HG03039 (cell line): ENCODE measurements around the gene STRA6.

Experiments
- ATAC-seq: cut with Tn5 transposase; IDR thresholded peaks from one replicate; pipeline ENCODE4 v1.9.1; 2021; ENCODE audit warnings: mild to moderate bottlenecking, moderate library complexity; ENCODE audit not compliant: unreplicated experiment

The STRA6 gene

DNA sequence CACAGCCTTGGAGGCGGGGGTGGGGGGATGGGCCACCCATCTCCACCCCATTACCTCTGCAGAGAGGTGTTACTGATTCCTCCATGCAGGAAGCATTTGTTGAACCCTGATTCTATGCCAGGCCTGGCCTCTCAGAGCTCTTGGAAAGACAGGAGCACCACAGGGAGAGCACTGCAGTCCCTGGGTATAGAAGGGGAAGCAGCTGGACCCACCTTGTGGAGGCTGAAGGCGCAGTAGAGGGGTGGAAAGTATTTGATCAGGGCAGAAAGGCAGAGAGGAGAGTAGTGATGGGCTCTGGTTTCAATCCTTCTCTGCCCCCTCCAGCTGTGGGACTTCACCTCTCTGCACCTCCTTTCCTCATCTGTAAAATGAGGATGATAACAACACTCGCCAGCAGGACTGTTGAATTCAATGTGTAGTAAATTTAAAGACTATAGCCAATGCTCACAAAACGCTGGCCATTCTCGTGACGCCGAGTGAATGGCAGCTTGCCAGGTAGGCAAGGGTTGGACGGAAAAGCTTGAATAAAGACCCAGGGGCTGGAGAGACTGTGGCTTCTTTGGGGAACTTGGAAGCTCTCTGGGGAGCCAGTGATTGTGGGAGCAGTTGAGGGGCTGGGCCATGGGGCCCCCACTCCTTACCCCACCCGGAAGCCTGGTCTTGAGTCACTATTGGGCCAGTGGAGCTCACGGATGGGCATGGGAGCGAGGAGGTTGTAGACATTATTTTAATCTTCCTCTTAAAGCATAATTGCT is 25.6 kb upstream of the STRA6 start:
- no peak for ATAC-seq

DNA sequence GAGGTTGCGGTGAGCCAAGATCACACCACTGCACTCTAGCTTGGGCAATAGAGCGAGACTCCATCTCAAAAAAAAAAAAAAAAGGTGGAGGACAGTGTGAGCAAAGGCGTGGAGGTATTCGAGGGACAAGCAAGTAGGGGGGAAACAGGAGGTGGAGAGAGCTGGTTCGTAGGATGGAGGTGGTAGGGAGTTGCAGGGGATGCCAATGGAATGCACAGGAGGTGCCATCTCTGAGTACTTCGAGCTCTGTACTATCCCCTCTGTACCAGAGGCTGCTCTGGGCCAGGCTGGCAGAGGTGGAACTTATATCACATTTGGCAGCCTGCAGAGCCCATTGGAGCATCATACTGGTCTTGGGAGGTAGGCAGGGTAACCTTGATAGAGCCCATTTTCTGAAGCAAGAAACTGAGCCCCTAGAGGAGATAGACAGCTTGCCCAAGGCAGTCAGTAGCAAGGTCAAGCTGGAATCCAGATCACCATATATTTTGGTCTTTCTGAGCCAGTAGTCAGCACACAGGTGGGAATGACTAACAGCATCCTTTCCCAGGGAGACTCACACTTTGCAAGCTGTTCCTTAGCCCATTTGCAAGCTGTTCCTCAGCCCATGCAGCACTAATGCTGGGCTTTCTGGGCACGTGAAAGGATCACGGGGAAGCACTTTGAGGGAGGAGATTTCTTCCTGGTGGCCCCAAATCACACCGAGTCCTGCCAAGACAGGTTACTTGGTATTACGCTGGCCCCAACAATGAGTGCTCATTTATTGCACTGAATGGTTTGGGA is 24.4 kb upstream of the STRA6 start:
- ATAC-seq, result no peak

DNA sequence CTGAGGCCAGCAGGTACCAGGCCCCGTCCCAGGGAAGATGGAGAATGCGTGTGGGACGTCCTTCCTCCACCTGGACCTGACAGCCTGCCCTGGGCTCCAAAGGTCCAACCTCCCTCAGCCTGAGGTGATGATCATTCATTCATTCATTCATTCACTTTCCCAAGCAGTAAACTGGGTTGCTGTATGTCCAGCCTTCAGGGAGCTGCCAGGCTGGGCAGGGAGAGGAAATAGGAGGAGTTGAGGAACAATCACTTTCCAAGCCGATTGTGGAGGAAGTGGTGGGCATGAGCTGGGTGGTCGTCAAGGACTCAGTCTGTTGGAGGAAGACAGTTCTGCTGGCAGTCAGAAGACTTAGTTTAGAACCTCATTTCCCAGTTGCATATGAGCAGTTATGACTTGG is 23.3 kb upstream of the STRA6 start:
- ATAC-seq, result no peak

DNA sequence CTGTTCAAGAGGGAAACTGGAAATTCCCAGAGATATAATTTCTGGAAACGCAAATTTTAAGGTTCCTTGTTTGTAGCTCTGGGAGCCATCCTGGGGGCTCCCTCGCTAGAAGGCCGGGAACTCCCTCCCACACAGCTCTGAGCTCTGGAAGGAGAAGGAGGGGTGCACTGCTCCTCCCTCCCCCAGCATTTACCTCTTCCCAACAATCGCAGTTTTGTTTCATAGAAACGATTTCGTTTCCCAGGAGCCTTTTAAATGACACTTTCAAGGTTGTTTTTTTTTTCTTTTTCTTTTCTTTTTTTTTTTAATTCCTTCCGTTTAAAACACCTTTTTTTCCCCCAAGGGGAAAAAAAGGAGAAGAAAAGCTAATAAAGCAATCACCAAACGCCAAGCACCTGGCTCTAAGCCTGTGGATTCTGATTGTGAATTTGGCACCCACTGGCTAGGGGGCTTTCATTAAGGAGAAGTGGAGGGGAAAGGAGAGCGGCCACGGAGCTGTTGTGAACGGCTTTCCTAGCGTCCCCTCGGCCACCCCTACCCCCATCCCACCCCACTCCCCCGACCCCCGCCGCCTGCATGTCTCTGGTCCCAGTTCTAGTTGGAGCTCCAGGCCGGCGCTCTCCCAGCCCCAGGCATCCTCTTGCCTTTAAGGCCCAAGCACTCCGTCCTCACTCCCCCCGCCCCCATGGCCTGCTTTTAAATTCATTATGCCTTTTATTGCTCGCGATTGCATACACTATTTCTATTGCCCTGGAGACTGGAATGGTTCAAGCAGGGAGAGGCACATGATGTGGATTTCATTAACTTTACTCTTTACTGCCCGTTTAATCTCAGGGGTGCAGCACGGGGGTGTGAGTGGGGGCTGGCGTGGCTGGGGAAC is 19.9 kb upstream of the STRA6 start:
- ATAC-seq, result no peak

DNA sequence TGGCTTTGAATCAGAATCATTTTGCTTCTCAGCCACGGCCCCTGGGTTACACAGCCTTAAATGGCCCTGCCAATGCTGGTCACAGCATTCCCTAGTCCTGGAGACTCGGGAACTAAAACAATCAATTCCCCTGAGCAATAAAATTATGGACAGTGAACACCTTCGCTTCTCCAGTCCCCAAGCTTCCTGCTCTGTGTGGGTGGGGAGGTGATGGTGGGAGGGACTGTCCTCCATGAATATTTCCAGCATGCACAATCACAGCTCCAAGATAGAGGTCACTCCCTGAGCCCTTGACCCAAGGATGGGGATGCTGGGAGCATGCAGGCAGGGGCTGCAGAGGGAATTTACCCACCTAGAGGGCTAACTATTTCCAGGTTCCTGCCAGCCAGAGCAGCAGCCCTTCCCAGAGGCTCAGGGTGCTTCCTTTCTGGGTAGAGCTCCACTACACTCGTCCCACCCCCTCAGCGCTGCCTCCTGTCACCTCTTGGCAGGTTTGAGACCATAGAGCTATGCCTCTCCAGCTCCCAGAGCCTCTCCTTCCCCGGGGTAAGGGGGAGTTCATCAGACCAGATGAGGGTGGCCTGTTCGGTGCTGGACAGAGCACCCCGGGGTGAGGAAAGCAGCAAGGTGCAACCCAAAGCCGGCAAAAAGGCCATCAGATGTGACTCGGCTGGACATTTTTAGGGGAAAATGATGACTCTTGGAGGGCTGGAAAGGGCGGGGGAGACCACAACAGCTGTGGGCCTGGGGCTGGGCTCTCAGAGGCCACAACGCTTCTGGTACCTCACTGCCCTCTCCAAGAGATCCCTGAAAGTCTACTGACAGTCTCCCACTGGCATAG is 19.0 kb upstream of the STRA6 start:
- ATAC-seq, result no peak

DNA sequence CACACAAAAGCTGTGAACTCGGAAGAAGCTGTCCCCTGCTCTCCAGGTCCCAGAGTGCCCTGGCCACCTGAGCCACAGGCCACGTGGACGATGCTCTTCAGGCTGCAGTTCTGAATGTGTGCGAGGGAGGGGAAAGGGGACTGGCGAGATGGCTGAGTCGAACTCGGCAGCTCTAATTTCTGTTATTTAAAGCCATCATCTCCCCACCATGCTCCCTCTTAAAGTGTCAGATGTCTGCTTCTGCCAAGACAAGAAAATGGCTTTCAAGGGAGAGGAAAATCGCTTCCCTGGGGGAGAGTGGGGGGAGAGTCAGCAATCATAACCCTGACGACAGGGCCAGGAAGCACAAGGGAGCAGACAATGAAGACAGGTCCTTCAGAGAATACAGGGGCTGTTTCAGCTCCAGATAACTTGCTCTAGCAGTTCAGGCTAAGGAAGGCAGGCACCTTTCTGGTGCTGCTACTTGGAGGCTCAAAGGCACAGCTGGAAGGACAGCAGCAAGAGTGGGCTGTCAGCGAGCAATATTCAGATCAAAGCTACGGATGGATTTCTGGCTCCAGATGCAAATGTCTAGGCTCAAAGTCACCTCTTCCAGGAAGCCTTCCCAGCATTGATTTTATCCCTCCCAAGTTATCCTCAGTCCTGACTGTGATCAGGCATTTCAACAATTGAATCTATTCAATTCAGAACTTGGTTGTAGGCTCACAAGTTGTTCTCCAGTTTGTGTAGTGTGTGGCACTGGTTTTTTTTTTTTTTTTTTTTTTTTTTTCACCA is 18.1 kb upstream of the STRA6 start:
- no peak for ATAC-seq

DNA sequence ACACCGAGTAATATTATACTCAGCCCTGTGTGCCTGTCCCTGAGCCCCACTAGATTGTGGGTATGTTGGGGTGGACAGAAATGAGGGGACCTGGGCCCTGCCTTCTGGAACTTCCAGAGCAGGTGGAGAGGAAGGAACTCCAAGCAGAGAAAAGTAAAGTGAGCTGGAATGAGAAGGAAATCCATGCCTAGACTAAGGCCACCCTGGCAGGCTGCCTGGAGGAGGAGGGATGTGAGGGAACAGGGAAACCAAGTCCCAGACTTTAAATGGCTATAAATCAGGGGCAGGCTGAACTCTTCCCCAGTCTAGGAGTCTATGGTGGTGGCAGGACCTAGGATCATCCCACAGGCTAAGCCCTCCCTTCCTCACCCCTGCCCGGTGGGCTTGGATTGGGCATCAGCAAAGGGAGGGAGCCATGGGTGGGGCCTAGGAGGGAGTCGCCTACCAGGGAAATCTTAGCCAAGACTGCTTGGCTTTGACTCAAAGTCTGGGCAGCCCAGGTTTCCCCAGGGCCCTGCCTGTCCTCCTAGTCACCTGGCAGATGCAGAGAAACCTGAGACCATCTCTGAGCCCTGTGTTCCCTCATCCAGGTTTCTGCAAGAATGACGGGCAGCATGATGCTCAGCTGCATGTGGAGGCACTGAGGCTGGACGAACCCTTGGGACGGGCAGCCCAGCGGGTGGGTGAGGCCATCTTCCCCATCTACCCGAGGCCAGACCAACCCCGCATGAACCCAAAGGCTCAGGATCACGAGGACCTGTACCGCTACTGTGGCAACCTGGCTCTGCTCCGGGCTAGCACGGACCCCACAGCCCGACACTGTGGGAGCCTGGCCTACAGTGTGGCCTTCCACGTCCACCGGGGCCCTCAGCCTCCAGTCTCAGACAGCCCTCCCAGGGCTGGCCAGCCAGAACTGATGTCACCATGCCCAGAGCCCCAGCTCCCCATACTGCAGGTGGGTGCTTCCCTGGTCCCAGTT is 15.6 kb upstream of the STRA6 start:
- no peak for ATAC-seq

DNA sequence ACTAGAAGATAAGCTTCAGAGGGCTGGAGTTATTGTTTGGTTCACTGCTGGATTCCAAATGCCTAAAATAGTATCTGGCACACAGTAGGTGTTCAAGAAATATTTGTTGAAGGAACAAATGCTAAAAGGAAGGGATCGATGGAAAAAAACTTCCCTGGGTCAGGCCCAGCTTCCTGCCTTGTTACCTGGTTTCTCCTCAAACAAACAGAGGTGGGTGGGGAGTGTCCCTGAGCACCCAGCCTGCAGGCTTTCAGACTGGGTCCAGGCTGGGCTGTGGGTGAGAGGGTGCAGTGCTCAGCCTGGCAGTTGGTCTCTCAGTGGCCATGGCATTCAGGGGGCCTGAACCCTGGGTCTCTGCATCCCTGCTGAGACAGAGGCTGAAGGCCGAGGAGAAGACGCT is 14.4 kb upstream of the STRA6 start:
- ATAC-seq, result no peak

DNA sequence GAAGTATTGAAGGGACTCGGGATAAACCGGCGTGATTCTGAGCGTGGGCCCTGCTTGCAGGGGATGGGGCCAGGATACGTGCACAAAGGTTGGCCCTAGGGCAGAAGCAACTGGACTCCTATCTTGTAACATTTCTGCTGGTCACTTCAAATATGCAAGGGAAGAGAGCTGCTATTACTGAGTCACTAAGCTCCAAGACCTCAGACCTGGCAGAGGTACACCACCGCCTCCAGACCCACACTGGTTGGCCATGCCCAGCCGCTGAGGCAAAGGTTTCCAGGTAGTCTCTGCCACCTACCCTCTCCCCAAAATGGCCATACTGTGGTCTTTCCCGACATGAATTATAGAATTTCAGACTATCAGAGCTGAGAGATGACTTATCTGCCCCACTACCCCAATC is 13.4 kb upstream of the STRA6 start:
- ATAC-seq, result no peak

DNA sequence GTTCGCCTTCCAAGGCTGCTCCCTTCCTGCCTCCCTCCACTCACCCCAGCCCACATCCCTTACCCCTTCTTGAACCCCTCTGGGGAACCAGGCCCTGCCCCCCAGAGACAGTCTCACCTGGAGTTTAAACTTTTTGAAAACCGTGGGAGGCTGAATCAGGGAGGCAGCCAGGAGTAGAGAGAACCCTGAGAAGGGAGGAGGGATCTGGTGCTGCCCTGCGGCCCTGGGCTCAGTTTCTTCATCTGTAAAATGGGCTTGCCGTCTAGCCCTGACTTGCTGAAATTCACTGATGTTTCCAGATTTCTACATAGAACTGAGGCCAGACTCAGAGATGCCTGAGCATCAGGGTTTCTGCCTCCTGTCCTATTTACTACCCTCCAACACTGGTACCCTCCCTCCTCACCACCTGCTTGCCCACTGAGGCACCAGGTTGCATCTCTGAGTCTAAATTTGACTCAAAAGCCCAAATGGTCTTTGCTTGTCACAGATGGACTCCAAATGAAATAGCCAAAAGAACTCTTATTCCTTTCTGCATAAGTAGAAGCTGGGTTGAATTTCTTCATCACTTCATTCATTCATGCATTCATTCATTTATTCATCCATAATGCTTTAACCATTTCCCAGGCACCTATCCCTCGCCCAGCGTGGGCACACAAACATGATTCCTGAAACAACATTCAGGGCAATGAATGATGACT is 11.9 kb upstream of the STRA6 start:
- no peak for ATAC-seq

DNA sequence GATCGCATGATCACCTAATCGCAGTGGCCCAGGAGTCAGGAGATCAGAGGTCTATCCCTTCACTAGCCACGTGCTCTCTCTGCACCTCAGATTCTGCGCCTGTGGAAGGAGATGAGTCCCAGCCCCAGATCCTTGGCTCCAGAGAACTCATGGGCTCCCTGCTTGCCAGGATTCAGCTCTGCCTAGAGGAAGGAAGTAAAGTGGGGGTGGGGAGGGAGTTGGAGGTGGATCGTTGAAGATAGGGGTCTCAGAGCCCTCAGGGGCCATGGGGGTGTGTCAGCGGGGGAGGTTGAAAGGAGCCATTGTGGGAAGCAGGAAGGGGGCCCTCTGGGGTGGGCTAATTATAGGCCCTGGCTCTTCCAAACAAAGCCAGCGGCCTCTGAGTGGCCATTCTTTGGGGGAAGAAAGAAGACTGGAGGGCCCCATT is 11.3 kb upstream of the STRA6 start:
- no peak for ATAC-seq

DNA sequence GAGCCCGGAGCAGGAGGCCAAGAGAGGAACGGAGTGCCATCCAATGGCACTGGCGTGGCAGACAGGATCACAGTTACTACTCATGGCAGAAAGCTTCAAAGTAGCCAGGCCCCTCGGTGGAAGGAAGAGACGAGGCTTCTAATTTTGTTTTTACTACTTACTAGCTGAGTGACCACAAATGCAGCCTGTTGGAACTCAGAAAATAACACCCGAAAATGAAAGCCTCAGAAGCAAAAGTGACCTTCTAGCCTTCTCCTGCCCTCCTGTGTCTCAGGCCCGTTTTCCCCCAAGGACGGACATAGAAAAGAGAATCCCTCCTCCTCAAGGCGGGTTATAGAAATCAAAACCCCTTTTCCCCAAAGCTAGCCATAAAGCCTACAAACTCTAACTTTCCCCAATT is 9.9 kb upstream of the STRA6 start:
- ATAC-seq, result no peak

DNA sequence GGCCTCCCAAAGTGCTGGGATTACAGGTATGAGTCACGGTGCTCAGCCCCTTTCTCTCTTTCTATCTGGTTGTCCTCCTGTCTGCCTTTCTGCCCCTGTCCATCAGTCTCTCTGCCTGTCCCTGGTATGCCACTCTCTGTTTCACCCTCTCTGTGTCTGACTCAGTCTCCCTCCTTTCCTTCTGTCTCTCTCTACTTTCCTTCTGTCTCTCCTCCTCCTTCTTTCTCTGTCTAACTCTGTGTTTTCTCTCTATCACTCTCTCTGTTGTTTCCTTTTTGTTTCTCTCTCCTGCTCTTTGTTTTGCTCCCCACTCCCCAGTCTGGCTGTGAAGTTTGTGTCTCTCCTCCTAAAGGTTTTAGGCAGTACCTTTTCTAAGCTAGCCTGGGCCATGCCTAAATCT is 9.1 kb upstream of the STRA6 start:
- ATAC-seq, result no peak

DNA sequence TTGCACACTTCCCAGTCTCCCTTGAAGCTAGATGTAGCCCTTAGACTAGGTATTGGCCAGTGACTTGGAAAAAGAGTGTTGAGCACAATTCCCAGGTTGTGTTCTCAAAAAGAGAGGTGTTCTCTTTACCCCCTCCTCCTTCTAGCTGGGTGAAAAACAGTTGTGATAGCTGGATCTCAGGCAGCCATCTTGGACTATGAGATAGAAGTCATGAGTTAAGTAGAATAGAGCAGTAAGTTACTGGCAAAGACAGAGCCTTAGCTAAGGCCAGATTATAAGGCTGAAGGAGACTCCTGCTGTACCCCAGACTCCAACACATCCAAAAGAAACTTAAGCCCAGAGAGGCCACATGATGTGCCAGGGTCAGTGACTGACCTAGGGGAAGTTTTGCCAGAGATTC is 8.1 kb upstream of the STRA6 start:
- ATAC-seq, result no peak

DNA sequence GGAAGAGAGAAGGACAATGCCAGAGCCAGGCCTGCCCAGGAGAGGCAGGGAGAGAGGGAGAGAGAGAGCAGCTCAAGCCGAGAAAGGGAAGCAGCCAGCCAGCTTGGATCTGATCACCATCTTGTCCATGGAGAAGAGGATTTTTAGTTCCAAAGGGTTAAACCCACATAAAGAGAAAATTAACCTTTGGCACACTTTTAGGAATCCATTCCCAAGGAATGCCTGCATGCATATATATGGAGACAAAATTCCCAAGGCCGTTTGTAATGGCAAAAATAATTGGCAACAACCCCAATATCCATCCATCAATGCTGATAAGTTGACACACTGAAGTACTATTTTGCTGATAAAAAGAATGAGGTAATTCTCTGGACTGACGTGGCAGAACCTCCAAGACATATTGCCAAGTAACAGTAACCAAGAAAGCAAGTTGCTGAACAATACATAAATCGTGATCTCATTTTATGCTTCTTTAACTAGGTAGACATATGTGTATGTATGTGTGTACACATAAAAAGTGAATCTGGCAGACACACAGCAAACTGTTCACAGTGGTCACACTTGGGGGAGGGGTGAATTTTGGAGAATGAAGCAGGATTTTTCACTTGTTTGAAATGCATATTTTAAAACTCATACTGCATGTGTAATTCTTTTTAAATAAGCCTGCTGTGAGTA is 7.5 kb upstream of the STRA6 start:
- ATAC-seq, result no peak

DNA sequence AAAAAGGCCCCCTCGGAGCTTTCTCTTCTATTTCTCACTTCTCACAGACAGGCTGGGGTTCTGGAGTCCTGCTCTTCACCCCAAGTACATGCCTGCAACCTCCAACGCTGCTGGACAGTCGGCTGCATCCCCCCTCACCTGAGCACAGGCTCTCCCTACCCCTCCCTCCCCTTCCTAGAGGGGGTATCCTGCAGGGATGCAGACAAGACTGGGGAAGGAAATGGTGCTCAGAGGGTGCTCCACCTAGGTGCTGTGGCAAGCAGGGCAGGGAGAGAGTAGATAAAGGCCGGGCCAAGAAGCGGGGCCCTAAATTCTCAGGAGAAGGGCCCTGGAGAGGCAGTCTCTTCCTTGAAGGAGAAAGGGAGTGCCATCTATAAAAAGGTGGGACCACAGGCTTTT is 7.0 kb upstream of the STRA6 start:
- ATAC-seq, result no peak

DNA sequence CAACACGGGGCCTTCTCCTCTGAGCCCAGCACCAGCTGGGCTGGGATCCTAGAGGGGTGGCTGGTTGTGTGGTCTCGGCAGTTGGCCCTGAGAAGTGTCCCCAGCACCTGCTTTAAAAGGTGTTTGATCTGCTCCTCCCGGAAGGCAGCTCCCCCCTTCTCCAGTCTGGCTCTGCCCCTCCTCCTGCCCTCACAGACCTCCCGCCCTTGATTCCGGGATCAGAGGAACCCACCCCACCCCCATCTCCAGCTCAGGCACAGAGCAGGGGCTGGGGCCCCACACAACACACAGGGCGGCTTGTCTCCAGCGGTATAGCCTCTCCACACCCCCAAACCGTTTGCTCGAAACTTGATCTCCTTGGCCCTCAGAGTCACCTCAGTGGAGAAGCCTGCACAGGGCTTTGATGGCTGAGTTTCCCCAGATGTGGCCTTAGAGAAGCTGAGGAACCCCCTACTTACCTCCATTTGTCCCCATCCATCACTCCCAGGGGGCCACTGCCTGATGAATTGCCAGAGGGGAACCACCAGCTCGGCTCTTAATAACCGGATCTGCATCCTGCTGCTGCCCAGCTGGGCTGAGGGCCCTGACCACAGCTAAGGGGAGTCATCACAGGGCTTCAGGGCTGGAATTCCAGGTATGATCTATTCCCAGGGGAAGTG is 6.4 kb upstream of the STRA6 start:
- no peak for ATAC-seq
